Astrocyte of the cerebellum (primary cell): ENCODE data around the gene KRCC1.

ENCODE experiments used
- DNase-seq: peaks from one replicate; pipeline ENCODE4 v3.0.0-alpha.2; 2011; ENCODE audit warnings: low read depth
- H3K4me3 ChIP-seq: 2 replicates; pipeline ENCODE4 v1.5.1; 2011; ENCODE audit warnings: mild to moderate bottlenecking, low read depth, low read length, moderate library complexity
- in situ Hi-C: cut with HindIII; loops from 2 replicates; pipeline ENCODE4 v1.10.0; 2017; ENCODE audit warnings: low sequenced_read_pairs
- TF ChIP-seq, protein P1 (sequence below): IDR thresholded peaks from 2 replicates; pipeline ENCODE4 v1.5.1; 2012; ENCODE audit warnings: low read length, low read depth, moderate library complexity, mild to moderate bottlenecking; ENCODE audit errors: missing control alignments

KRCC1 gene

DNA sequence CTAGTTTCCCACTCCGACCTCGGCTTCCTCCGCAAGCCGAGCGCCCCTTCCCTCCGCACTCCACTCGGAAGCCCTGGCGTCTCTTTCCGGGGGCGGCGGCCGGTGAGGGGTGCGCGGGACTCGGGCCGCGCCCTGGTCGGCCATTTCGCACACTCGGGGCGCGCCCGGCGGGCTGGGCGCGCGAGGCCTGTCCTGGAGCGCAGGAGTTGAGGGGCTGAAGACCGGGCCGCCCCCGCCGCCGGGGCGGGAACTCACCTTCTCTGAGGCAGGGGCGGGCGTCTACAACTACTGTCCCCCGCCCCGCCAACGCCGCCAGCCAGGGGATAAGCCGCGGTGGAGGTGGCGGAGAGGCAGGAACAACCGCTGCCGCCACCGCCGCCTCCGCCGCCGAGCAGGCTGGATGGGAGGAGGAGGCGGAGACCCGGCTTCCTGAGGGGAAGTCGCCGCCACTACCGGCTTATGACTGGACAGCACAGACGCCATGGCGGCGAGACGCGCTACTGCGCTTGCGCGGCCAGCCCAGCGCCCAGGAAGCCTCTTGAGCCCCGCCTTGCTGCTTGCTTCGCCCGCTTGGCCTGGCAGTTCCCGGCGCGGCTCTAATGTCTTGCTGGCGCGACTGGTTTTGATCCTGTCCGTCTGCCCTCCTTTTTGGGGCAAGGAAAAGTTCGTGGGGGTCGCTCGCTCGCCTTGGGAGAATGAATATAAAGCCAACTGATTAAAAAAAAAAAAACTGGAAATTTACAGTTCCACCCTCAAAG lies at the start of gene KRCC1:
TSS of gene KRCC1 (minus strand) at position 413 of the 758 bp plus-strand sequence. CDS start 27,220 bp downstream, outside the sequence.
- DNase-seq, result peak; percentile 92
- TF ChIP-seq, protein P1, sequence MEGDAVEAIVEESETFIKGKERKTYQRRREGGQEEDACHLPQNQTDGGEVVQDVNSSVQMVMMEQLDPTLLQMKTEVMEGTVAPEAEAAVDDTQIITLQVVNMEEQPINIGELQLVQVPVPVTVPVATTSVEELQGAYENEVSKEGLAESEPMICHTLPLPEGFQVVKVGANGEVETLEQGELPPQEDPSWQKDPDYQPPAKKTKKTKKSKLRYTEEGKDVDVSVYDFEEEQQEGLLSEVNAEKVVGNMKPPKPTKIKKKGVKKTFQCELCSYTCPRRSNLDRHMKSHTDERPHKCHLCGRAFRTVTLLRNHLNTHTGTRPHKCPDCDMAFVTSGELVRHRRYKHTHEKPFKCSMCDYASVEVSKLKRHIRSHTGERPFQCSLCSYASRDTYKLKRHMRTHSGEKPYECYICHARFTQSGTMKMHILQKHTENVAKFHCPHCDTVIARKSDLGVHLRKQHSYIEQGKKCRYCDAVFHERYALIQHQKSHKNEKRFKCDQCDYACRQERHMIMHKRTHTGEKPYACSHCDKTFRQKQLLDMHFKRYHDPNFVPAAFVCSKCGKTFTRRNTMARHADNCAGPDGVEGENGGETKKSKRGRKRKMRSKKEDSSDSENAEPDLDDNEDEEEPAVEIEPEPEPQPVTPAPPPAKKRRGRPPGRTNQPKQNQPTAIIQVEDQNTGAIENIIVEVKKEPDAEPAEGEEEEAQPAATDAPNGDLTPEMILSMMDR, result no peak
- in situ Hi-C loops, result no loop called here
- H3K4me3 ChIP-seq, result peak within 1 kb of the TSS; percentile 72

DNA sequence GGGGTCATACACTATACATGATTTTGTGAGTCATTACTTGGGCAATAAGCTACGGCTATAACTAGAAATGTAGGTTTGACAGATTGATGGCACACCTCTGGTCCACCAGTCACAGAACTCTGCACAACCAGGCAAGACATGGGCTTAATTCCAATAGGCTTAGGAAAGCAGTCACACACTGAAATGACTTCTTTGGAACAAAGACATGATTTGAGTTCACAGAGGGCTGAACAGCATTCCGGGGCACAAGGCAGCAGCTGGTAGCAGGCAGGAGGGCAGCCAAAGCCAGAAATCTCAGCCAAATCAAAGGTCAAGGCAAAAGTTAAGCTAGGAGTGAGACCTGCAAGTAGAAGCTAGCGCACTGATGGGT lies 44.9 kb upstream of the KRCC1 start:
- no peak overlapping the region for H3K4me3 ChIP-seq
- in situ Hi-C loops, result no loop called here
- TF ChIP-seq, protein P1, result no peak
- DNase-seq, result no peak

DNA sequence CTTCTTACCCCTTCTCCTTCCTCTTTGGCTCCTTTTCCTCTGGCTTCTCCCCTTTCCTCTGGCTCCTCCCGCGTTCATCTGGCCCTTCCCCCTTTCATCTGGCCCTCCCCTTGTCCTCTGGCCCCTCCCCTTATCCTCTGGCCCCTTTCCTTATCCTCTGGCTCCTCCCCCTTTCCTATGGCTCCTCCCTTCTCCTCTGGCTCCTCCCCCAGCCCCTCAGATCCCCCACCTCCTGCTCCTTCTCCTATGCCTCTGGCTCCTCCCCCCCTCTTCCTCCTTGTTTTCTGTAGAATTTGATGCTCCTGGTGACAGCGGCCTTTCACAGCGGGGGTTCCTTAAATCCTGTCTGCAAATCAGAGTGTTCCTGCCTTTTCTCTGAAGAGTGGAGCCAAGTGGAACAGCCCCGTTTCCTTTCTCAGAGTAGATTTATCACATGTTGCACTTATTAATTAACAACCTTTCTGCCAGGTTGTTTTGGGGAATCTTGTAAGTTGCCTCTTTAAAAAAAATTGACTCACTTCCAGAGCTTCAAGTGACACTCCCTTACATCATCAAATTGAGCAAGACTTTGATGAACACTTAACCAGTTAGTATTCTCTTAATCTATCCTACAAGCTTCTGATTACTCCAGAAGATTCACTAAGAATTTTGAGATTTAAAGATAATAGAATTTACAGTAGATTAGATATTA lies 44.4 kb upstream of the KRCC1 start:
- TF ChIP-seq, protein P1, result no peak
- no peak overlapping the region for H3K4me3 ChIP-seq
- no peak for DNase-seq
- in situ Hi-C loops, result no loop called here

DNA sequence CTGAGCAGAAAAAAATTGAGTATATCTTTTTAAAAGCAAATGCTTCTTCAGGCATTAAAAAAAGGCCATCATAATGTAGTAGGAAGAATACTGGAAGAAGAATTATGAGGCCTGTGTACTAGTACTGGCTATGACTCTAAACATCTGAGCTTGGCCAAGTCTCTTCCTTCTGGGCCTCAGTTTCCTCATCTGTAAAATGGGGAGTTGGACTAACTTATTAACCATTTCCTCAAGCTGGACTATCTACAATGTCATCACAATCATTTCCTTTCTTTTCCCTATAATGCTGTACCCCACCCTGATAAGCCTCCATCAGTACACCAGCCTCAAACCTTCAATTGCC lies 42.9 kb upstream of the KRCC1 start:
- in situ Hi-C loops, result no loop called here
- DNase-seq, result no peak
- TF ChIP-seq, protein P1, result no peak
- H3K4me3 ChIP-seq, result no peak overlapping the region

DNA sequence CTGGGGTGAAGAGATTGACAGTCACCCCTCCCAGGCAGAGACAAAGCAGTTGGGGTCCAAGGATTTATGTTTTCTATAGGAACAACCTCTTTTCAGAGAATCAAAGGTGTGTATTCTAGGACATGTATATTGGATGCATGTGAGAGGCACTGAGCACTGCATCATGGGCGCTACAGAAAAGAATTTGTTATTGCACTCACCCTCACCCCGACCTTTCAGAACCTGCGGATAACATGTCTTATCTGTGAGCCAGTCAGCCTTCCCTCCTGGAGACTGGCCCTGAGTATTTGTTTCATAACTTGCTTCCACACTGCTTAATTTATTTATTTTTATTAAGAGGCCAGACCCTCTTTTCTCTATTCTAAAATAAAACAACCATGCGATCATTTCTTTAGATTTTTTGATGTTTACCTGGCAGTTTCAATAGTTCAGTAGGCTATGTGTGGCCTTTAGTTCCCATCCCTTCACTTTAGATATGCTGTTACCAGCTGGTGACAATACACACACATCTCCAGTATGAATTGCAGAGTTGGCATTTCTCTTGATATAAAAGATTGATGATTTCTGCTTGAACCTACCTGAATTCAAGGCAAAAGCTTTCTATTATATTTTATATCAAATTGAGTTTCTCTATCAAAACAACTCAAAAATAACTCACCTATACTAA lies 42.4 kb upstream of the KRCC1 start:
- no peak for DNase-seq

DNA sequence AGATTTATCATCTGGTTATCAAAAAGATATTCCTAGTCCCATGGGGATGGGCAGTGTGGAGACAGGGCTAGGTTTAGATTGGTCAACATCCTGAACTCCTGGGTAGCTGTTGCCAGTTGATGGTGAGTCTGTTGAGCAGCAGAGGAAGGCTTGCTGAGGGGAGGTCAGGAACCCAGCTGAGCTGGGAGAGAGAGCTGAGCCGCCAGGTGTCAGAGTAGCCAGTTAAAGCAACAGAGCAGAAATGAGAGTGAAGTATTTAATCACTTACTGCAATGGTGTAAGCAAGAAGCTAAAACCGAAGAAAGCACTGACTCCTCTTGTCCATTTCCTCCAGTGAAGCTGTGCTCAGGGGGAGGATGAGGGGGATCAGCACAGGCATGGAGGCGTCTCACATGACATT lies 41.6 kb upstream of the KRCC1 start:
- DNase-seq, result no peak
- no peak overlapping the region for H3K4me3 ChIP-seq
- in situ Hi-C loops, result no loop called here
- TF ChIP-seq, protein P1, result no peak

More for the DNA sequence above, 42.4 kb upstream of the KRCC1 start:
- no peak overlapping the region for H3K4me3 ChIP-seq
- TF ChIP-seq, protein P1, result no peak
- in situ Hi-C loops, result no loop called here
